Upper lobe of right lung (tissue), 1 donor: Measurements from ENCODE around the gene SCUBE3. TPM values are rescaled to one million over a fixed set of nuclear protein-coding genes. Genes with fewer than 3 reads are reported as not detected.

Experiments
- ATAC-seq: fragments of 200-7000 bp; cut with Tn5 transposase; one replicate; pipeline ENCODE4 v1.9.1; 2020; ENCODE audit warnings: mild to moderate bottlenecking, moderate library complexity
- DNase-seq: peaks from one replicate; pipeline ENCODE4 v3.0.0-alpha.2; 2020
- H3K27ac ChIP-seq: fragments of 200-600 bp; one replicate; pipeline ENCODE4 v1.8.0; 2022
- H3K27me3 ChIP-seq: fragments of 200-600 bp; one replicate; pipeline ENCODE4 v1.8.0; 2022; ENCODE audit warnings: mild to moderate bottlenecking
- H3K36me3 ChIP-seq: fragments of 200-600 bp; one replicate; pipeline ENCODE4 v1.8.0; 2022
- H3K4me1 ChIP-seq: fragments of 200-600 bp; one replicate; pipeline ENCODE4 v1.8.0; 2022
- H3K4me3 ChIP-seq: fragments of 200-600 bp; one replicate; pipeline ENCODE4 v1.8.0; 2022; ENCODE audit warnings: mild to moderate bottlenecking
- H3K9me3 ChIP-seq: fragments of 200-600 bp; one replicate; pipeline ENCODE4 v1.8.0; 2022
- CTCF ChIP-seq: fragments of 200-600 bp; IDR thresholded peaks from one replicate; pipeline ENCODE4 v1.8.0; 2022; ENCODE audit warnings: antibody characterized with exemption
- intact Hi-C: fragments of 100-400 bp; cut with DNase I; formaldehyde crosslinking; loops from one replicate; pipeline ENCODE4 v1.11.0; 2022
- total RNA-seq: library from RNA; stranded (reverse); fragmentation: NEBNext Ultra II Directional; extraction: Animal tissue kit (Norgen Biotek cat#: 25700); gene quantifications from one replicate; pipeline ENCODE4 v1.2.1, GENCODE V29; 2021
- donor health status: DM: no; HTN: yes; CAD: no; lungs with severe emphysema.

Gene SCUBE3
- total RNA-seq, 1 donor from 2014 or later: 0.46 TPM

DNA sequence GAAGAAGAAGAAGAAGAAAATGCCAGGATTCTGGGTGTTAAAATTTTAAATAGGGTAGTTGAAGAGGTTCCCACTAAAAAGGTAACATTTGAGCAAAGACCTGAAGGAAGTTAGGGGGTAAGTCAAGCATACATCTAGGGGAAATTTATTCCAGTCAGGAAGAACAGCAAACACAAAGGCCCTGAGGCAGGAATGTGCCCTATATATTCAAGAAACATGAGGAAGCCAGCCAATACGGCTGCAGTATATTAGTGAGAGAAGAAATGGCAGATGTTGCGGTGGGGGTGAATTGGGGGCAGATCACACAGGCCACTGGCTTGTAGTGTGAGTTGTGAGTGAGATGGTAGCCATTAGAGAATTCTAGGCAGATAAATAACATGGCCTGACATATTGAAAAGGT, 51.8 kb downstream of the SCUBE3 start:
- no peaks in the 10 kb centered on the region for H3K27me3 ChIP-seq
- H3K4me1 ChIP-seq: peaks cover 17% of the 10 kb centered on the region
- no peak for DNase-seq
- no peak overlapping the region for H3K4me3 ChIP-seq
- intact Hi-C loops: no loop called here
- ATAC-seq: no peak
- H3K27ac ChIP-seq: no peak overlapping the region
- TF ChIP-seq CTCF: no peak
- no peaks in the 10 kb centered on the region for H3K9me3 ChIP-seq
- H3K36me3 ChIP-seq: no peaks in the 10 kb centered on the region

GRCh38 chr6:35267446-35267845, 53.7 kb downstream of the SCUBE3 start:
- Histone ChIP-seq H3K4me3 (no peak overlapping the region), H3K9me3 (no peaks in the 10 kb centered on the region), H3K36me3 (no peaks in the 10 kb centered on the region), H3K4me1 (peaks cover 13% of the 10 kb centered on the region), H3K27me3 (no peaks in the 10 kb centered on the region), H3K27ac (no peak overlapping the region)
- DNase-seq (no peak), ATAC-seq (no peak)
- intact Hi-C loops: no loop called here
- TF ChIP-seq CTCF: no peak

DNA sequence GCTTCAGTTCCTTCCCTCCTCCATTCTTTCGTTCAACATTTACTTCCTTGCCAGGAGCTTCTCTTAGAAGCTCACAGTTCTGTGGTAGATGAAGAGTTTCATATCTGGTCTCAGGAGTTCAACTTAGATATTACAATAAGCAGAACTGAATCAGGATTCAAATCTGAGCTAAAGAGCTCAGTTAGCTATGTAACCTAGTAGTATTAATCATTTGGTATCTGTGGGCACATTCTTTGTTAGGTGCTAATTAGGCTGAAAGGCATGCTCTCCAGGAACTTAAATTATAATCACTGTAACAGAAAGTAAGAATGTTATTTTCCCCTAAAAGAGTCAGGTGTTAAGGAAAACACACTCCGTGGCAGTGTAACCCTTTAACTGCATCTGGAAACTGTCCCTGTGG, 54.1 kb downstream of the SCUBE3 start:
- H3K27ac ChIP-seq: no peak overlapping the region
- H3K9me3 ChIP-seq: no peaks in the 10 kb centered on the region
- DNase-seq (no peak), ATAC-seq (no peak)
- no peak overlapping the region for H3K4me3 ChIP-seq
- intact Hi-C loops: no loop called here
- H3K27me3 ChIP-seq: no peaks in the 10 kb centered on the region
- no peaks in the 10 kb centered on the region for H3K36me3 ChIP-seq
- peaks cover 13% of the 10 kb centered on the region for H3K4me1 ChIP-seq
- no peak for TF ChIP-seq CTCF

DNA sequence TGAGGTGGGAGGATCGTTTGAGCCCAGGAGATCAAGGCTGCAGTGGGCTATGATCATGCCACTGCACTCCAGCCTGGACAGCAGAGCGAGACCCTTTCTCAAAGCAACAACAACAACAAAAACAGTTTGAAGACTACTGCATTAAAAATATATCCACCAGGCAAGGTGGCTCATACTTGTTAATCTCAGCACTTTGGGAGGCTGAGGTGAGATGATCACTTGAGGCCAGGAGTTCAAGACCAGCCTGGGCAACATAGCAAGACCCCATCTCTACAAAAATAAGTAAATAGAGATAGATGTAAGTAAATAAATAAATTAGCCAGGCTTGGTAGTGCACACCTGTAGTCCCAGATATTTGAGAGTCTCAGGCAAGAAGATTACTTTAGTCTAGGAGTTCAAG, 58.2 kb downstream of the SCUBE3 start:
- Histone ChIP-seq H3K4me1 (peaks cover 11% of the 10 kb centered on the region), H3K36me3 (no peaks in the 10 kb centered on the region), H3K27me3 (no peaks in the 10 kb centered on the region), H3K9me3 (no peaks in the 10 kb centered on the region), H3K4me3 (no peak overlapping the region), H3K27ac (no peak overlapping the region)
- intact Hi-C loops: no loop called here
- DNase-seq (no peak), ATAC-seq (no peak)
- TF ChIP-seq CTCF: no peak

DNA sequence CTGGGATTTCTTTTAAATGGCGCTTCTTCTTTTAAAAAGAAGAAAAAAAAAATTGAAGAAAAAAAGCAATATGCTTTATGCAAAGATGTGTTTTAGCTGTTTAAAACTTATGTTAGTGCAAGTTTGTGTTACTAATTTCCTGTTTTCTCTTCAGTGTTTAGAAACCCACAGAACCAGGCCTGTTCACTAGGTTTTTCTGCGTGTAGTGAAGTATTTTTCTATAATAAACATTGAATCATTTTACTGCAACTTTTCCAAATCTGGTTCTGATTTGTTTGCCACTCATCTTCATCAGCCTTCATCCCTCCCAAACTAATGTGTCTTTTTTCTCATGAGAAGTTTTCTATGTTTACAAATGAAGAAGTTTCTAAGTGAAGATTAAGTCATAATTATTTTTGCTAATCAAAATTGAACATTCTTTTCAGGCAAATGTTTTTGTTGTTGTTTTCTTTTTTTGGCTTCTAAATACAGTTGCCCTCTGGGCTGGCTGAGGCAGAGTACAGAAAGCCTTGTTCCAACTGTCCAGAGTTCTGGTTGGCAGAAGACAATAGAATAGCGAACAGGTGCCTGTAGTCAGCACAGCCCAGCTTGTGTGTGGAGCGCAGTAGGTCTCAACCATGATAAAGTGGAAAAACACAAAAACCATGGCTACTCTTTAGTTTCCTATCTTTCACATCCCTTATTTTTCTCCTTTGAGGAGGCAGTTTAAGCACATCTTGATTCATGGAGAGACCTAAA, 60.2 kb downstream of the SCUBE3 start:
- no peak for ATAC-seq
- Histone ChIP-seq H3K27ac (no peak overlapping the region), H3K36me3 (no peaks in the 10 kb centered on the region), H3K27me3 (no peaks in the 10 kb centered on the region), H3K4me1 (peaks cover 11% of the 10 kb centered on the region), H3K4me3 (no peak overlapping the region), H3K9me3 (no peaks in the 10 kb centered on the region)
- TF ChIP-seq CTCF: no peak
- DNase-seq: no peak
- intact Hi-C loops: no loop called here

DNA sequence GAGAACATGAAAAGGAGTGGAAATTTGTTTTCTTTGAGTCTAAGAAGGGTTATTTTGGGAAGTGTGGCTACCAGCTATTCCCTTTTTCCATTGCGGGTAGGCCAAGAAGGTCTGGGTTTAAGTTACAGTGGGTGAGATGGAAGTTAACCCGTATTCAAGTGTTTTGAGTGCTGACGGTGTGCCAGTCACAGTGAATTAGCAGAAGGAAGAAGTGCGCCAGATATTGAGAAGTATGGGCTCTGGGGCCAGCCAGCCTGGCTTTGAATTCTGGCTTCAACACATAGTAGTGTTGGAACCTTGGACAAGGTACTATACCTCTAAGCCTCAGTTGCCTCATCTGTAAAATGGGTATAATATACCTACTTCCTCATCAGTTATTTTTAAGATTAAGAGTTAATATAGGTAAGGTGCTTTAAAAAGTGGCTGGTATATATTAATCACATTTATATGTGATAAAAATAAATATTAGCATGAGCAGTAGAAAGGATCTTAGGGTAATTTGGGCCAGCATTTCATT, 62.0 kb downstream of the SCUBE3 start:
- Histone ChIP-seq H3K27ac (no peak overlapping the region), H3K9me3 (no peaks in the 10 kb centered on the region), H3K36me3 (peaks cover under 1% of the 10 kb centered on the region), H3K27me3 (no peaks in the 10 kb centered on the region), H3K4me1 (peaks cover 11% of the 10 kb centered on the region), H3K4me3 (no peak overlapping the region)
- DNase-seq (no peak), ATAC-seq (no peak)
- intact Hi-C loops: no loop called here
- TF ChIP-seq CTCF: no peak
